ENCODE results near the gene BRCC3.

Gene BRCC3

DNA sequence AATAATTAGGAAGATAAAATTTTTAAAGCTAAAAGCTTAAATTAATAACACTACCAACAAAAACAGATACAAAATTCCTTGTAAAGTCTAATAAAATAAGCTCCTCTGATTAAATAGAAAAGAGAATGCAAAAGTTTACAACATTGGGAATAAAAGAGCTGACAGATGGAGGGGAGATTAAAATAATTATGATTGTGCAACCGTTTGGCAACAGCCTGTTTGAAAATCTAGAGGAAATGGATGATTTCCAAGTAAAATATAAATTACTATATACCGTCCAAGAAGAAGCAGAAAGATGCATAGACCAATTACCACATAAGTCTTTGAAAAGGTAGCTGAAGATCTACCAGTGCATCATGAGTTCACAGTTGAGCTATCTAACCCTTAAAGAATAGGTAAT lies 98.6 kb downstream of the BRCC3 start:
- no peak for ATAC-seq
- TF ChIP-seq ISL1 (CRISPR knock-in tag; IDR thresholded peaks at IDR 0.05), result no peak
- TF ChIP-seq, protein P1, sequence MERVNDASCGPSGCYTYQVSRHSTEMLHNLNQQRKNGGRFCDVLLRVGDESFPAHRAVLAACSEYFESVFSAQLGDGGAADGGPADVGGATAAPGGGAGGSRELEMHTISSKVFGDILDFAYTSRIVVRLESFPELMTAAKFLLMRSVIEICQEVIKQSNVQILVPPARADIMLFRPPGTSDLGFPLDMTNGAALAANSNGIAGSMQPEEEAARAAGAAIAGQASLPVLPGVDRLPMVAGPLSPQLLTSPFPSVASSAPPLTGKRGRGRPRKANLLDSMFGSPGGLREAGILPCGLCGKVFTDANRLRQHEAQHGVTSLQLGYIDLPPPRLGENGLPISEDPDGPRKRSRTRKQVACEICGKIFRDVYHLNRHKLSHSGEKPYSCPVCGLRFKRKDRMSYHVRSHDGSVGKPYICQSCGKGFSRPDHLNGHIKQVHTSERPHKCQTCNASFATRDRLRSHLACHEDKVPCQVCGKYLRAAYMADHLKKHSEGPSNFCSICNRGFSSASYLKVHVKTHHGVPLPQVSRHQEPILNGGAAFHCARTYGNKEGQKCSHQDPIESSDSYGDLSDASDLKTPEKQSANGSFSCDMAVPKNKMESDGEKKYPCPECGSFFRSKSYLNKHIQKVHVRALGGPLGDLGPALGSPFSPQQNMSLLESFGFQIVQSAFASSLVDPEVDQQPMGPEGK (CRISPR knock-in tag; IDR thresholded peaks at IDR 0.05; ENCODE audit: borderline replicate concordance), result no peak
- no peak for TF ChIP-seq GLIS3 (CRISPR knock-in tag; IDR thresholded peaks at IDR 0.05)
- no peak for TF ChIP-seq ZNF70 (CRISPR knock-in tag; IDR thresholded peaks at IDR 0.05)
- TF ChIP-seq ZNF8 (CRISPR knock-in tag; IDR thresholded peaks at IDR 0.05), result no peak
